Peyer's patch (tissue), 4 donors: ENCODE data around the gene LZIC. TPM values are rescaled to one million over a fixed set of nuclear protein-coding genes. Genes with fewer than 3 reads are reported as not detected.
"Not testable (repeated sequence)": the region's sequence is repeated elsewhere in the genome, so short reads cannot be mapped to it uniquely, and the experiment has no call there.

Source experiments
- DNase-seq, 3 donors: peaks; one replicate each; pipeline ENCODE4 v3.0.0-alpha.2; 2017 to 2019
- H3K27ac ChIP-seq, 4 donors: fragments of 200-600 bp; sonication (generic); one replicate each; pipeline ENCODE4 v1.5.1; 2016 to 2019
- H3K27me3 ChIP-seq, 2 donors: fragments of 200-600 bp; sonication (generic); one replicate each; pipeline ENCODE4 v1.5.1; 2019
- H3K36me3 ChIP-seq, 3 donors: fragments of 200-600 bp; sonication (generic); one replicate each; pipeline ENCODE4 v1.5.1; 2016 to 2019
- H3K4me1 ChIP-seq, 4 donors: fragments of 200-600 bp; sonication (generic); one replicate each; pipeline ENCODE4 v1.5.1; 2016 to 2019
- H3K4me3 ChIP-seq, 4 donors: fragments of 200-600 bp; sonication (generic); 1 replicate in 3 of 4; 2 replicates in 1 of 4; pipeline ENCODE4 v1.5.1; 2016 to 2019; ENCODE audit warnings: mild to moderate bottlenecking in 1 of 4
- H3K9me3 ChIP-seq, 4 donors: fragments of 200-600 bp; sonication (generic); one replicate each; pipeline ENCODE4 v1.5.1; 2016 to 2019; ENCODE audit warnings: mild to moderate bottlenecking in 1 of 4
- POLR2A ChIP-seq, 2 donors: fragments of 450-650 bp; IDR thresholded peaks; one replicate each; pipeline ENCODE4 v1.5.1; 2017; ENCODE audit warnings: antibody characterized with exemption in 2 of 2, mild to moderate bottlenecking in 2 of 2, moderate library complexity in 2 of 2
- total RNA-seq, 4 donors: library from RNA; depleted of rRNA; stranded (reverse); fragments of >200 nt; gene quantifications; one replicate each; pipeline ENCODE4 v1.1.0, GENCODE V29; 2016
- TF ChIP-seq, protein P1 (sequence below), 6 experiments: fragments of 450-650 bp in 4 of 6; fragments of 200-600 bp in 2 of 6; sonication (generic) in 1 of 6; IDR thresholded peaks; one replicate each; pipeline ENCODE4 v1.5.1; 2017 to 2019; ENCODE audit warnings: antibody characterized with exemption in 6 of 6, mild to moderate bottlenecking in 3 of 6, moderate library complexity in 1 of 6

The LZIC gene
- total RNA-seq, 4 donors from 2014 or later = 20.2 to 38.8 (median 31.6) TPM

DNA sequence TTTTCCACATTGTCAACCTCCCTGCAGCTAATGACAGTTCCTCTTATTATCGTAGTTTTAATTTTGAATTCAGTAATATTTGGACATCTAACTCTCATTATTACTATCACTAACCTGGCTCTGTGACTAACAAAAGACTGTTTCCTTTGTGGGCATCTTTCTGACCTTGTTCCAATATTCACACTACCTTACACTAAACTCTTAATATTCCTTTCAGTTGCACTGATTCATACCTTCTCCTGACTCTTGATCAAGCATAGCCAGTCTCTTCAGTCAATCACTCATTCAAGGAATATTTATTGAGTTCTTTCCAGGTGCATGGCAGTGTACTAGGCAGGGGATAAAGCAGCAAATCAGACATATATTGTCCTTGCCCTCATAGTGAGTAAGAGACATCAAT, 25.3 kb downstream of the LZIC start:
- no peak for TF ChIP-seq POLR2A (IDR thresholded peaks at IDR 0.05)
- TF ChIP-seq, protein P1, sequence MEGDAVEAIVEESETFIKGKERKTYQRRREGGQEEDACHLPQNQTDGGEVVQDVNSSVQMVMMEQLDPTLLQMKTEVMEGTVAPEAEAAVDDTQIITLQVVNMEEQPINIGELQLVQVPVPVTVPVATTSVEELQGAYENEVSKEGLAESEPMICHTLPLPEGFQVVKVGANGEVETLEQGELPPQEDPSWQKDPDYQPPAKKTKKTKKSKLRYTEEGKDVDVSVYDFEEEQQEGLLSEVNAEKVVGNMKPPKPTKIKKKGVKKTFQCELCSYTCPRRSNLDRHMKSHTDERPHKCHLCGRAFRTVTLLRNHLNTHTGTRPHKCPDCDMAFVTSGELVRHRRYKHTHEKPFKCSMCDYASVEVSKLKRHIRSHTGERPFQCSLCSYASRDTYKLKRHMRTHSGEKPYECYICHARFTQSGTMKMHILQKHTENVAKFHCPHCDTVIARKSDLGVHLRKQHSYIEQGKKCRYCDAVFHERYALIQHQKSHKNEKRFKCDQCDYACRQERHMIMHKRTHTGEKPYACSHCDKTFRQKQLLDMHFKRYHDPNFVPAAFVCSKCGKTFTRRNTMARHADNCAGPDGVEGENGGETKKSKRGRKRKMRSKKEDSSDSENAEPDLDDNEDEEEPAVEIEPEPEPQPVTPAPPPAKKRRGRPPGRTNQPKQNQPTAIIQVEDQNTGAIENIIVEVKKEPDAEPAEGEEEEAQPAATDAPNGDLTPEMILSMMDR (IDR thresholded peaks at IDR 0.05) = no peak
- H3K27ac ChIP-seq = no peak overlapping the region
- H3K4me1 ChIP-seq = no peaks in the 10 kb centered on the region
- DNase-seq = no peak
- H3K4me3 ChIP-seq = no peak overlapping the region
- H3K36me3 ChIP-seq = no peaks in the 10 kb centered on the region
- no peaks in the 10 kb centered on the region for H3K9me3 ChIP-seq
- H3K27me3 ChIP-seq = no peaks in the 10 kb centered on the region

DNA sequence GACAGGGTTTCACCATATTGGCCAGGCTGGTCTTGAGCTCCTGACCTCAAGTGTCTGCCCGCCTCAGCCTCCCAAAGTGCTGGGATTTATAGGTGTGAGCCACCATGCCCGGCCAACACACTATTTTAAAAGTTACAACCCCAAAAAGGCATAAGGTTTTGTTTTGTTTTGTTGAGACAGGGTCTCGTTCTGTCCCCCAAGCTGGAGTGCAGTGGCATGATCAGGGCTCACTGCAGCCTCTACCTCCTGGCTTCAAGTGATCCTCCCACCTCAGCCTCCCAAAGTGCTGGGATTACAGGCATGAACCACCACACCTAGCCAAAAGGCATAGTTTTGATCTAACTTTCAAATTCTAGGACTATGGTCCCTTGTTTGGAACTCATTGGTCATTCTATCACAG, 25.7 kb downstream of the LZIC start:
- DNase-seq, H3K36me3 ChIP-seq, H3K27me3 ChIP-seq, H3K4me3 ChIP-seq, H3K4me1 ChIP-seq, H3K27ac ChIP-seq, H3K9me3 ChIP-seq: not testable (repeated sequence)

DNA sequence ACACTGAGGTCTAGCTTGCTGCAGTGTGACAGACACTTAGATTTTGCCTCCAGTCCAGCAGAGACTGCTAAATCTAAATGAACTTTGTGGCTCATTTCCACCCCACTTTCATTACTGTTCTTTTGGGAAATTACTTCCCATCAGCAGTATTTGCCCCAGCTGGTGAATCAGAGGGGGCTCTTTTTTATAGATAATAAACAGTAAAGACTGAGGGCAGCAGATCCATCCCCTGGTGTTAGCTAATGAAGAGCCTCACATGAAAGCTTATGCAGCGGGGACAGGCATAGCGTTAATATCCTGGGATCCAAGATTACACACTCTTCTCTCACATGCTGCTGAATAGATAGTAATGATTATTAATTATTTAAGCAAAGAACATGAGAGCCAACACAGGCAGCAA, 26.7 kb downstream of the LZIC start:
- no peaks in the 10 kb centered on the region for H3K9me3 ChIP-seq
- H3K4me3 ChIP-seq = no peak overlapping the region

DNA sequence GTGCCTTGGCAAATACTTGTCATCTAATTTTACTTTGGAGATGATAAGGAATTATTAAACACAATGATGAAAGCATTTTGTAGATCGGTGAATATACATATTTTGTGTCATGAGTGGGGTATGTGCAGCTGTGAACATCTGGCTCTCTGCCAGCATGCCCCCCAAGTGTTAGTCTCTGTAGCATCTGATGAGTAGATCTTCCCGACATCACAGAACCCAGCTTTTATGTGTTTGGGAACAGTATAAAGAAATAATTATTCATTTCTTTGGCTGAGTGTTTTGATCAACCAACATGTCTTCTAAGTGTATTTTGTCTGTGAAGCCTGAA, 28.6 kb downstream of the LZIC start:
- DNase-seq = no peak
- TF ChIP-seq POLR2A (IDR thresholded peaks at IDR 0.05) = no peak
- TF ChIP-seq, protein P1 (IDR thresholded peaks at IDR 0.05) = peak in 1 of 6 experiments; percentile 67
- Histone ChIP-seq H3K27me3 (no peaks in the 10 kb centered on the region), H3K9me3 (no peaks in the 10 kb centered on the region), H3K4me1 (peaks cover 0 to 7% (median 0%) of the 10 kb centered on the region in 4 donors), H3K36me3 (no peaks in the 10 kb centered on the region), H3K4me3 (no peak overlapping the region), H3K27ac (no peak overlapping the region)

More for the DNA sequence above, 26.7 kb downstream of the LZIC start:
- Histone ChIP-seq H3K27me3 (no peaks in the 10 kb centered on the region), H3K27ac (no peak overlapping the region), H3K4me1 (peaks cover 0 to 2% (median 0%) of the 10 kb centered on the region in 4 donors), H3K36me3 (no peaks in the 10 kb centered on the region)
- no peak for DNase-seq
- TF ChIP-seq POLR2A (IDR thresholded peaks at IDR 0.05) = no peak
- TF ChIP-seq, protein P1 (IDR thresholded peaks at IDR 0.05) = no peak

DNA sequence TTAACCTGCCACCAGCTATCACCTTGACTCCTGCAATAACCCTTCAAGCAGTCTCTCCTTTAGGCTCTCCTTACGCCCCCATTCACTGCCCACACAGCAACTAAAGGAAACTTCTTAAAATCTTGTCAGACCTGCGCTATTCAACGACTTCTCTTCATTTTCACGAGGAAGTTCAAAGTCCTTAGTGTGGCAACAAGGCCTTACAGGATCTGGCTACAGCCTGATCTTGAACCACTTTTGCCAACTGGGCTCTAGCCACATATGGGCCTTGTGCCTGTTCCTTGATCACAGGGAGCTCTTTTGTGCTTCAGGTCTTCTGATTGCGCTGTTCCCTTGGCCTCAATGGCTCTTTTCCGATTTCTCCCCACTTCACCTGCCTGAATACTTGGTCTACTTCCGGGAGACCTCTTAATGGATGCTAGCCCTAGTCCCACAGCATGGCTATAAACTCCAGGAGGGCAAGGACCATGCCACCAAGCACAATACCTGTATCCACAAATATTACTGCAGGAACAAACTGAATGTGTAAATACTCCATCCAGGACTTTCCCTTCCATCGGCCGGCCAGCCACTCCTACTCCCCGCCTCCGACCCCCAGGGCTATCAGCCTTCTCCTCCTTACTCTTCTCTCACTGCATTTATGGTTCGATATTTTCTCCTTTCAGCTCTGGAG, 30.8 kb downstream of the LZIC start:
- peak overlapping the region in 1 of 4 donors; percentile 57 for H3K27ac ChIP-seq
- no peak overlapping the region for H3K4me3 ChIP-seq
- no peaks in the 10 kb centered on the region for H3K9me3 ChIP-seq
- H3K27me3 ChIP-seq = no peaks in the 10 kb centered on the region
- H3K36me3 ChIP-seq = no peaks in the 10 kb centered on the region
- peaks cover 0 to 19% (median 5%) of the 10 kb centered on the region in 4 donors for H3K4me1 ChIP-seq
- no peak for DNase-seq
- no peak for TF ChIP-seq POLR2A (IDR thresholded peaks at IDR 0.05)
- TF ChIP-seq, protein P1 (IDR thresholded peaks at IDR 0.05) = no peak

DNA sequence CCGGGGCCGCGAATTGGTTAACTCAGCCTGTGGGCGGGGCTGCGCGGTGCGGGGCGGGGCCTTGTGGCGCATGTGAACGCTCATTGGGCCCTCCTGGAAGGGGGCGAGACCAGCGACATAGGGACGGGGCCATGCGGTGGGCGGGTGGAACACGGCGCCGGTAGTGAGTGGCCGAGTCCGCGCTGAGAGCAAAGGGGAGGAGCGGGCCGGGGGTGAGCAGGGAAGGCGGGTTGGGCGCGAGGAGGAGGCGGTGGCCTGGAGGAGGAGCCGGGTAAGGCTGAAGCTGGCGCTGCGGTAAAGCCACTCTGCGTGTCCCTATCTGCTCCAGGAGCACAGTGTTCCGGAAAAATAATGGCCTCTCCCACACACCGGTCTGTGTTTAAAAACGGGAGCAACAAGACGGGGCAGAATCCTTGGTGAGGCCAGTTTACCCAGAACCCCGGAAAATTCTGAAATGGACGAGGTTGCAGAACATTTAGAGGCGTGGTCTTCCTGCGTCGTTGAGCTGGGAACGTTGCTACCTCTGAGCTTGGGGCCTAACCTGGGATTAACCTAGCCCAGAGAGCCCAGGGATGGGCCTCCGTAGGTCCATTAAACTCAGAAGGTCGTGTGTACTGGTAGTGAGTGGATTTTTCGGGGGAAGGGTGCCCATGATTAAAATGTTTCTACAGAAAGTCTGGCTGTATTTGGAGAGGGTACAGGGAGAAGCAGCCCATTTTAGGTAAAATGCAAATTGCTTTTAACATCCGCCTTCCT, 32.6 kb downstream of the LZIC start:
- Histone ChIP-seq H3K27ac (peak overlapping the region; percentile 84 to 97 (median 91)), H3K9me3 (no peaks in the 10 kb centered on the region), H3K27me3 (no peaks in the 10 kb centered on the region), H3K4me1 (peaks cover 0 to 19% (median 5%) of the 10 kb centered on the region in 4 donors), H3K36me3 (no peaks in the 10 kb centered on the region), H3K4me3 (peak overlapping the region; percentile 44 to 61 (median 54))
- peak; percentile 86 to 91 for TF ChIP-seq POLR2A (IDR thresholded peaks at IDR 0.05)
- TF ChIP-seq, protein P1 (IDR thresholded peaks at IDR 0.05) = peak in 1 of 6 experiments; percentile 3
- peak; percentile 100 for DNase-seq
